Erythroblast (primary cell): Measurements from ENCODE around the gene GRIN3B.

ENCODE experiments used
- GATA1 ChIP-seq: IDR thresholded peaks from 2 replicates; pipeline ENCODE4 v1.6.1; 2011; ENCODE audit warnings: low read depth, mild to moderate bottlenecking, control low read depth, low read length, moderate library complexity
- POLR2A ChIP-seq: IDR thresholded peaks from 2 replicates; pipeline ENCODE4 v1.6.1; 2011; ENCODE audit warnings: mild to moderate bottlenecking, low read length

GRCh38 chr19:1013218-1013617 lies 13.0 kb downstream of the GRIN3B start:
- TF ChIP-seq POLR2A (no peak), GATA1 (no peak)
